ENCODE results near the gene RAD18.

Gene RAD18, protein sequence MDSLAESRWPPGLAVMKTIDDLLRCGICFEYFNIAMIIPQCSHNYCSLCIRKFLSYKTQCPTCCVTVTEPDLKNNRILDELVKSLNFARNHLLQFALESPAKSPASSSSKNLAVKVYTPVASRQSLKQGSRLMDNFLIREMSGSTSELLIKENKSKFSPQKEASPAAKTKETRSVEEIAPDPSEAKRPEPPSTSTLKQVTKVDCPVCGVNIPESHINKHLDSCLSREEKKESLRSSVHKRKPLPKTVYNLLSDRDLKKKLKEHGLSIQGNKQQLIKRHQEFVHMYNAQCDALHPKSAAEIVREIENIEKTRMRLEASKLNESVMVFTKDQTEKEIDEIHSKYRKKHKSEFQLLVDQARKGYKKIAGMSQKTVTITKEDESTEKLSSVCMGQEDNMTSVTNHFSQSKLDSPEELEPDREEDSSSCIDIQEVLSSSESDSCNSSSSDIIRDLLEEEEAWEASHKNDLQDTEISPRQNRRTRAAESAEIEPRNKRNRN

DNA sequence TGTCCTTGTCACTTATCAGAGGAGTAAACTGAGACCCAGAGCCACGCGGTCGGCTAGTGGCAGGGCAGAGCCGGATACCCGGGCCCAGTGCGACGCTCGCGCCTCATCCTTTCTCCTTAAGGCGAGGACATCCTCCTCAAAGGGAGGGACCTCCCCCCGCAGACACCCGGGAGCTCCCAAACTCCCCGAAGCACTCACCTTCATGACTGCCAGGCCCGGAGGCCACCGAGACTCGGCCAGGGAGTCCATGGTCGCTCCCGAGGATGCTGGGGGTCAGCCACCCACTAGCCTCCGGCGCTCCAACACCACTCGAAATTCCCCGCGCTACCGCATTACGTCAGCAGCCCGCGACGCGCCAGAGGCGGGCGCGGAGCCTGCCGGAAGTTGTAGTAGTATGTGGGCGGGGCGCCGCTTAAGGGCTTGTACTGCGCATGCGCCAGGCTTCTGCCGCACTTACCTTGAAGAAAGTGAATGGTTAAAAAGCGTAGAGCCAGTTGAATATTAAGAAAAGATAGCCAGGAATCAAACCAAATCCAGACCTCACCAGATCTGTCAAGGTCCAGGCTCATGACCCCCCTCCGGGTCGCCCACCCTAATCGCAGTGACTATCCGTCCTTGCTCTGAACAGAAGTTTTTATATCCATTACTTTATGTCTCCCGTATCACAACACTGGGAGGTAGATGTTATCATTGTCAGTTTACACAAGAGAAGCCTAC, at the start of gene RAD18:
TSS of gene RAD18 (minus strand) at position 336 of the 717 bp plus-strand sequence. CDS start at position 249, 87 bp downstream.
- DNase-seq (ENCODE audit: low spot score): peak; percentile 82

DNA sequence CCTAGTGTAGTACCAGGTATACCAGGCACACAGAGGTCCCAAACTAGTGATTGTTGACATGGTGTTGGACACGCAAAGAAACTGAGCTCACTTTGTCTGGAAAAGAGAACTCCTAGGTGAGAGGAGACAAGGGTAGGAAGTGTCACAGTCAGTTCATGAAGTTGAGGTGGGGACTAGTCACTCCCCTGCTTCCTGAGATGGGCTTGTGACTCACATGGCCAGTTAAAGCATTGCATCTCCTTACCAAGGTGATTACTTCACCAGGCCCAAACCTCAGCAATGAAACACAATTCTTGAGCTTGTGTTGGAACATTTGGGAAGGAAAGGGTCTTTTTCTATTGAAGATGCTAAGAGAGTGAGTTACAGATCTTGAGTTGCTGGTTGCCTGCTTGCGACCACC, 49.2 kb upstream of the RAD18 start:
- DNase-seq (ENCODE audit: low spot score): no peak

DNA sequence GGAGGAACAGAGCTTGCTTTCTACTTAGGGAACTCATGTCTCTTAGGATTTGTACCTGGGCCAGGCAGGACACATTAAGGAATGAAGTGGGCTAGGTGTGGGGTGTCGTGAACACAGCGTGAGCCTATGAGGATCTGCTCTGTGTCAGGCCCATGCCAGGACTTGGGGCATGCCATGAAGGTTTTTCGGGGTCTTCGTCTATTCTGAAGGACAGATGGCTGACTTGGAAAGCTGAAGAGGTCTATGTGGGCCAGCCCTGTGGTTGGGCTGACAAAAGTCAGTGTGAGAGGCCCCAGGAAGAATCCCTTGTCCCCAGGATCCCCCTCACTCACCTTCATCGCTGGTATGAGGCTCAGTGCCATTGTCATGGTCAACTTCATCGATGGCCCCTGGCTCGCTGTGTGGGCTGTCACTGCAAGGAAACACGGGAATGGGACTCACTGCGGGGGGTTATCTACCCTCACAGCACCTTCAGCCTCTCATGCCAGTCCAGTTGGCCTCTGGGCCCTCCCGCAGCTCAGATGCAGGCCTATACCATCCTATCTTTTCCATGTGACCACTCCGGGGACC, 46.8 kb upstream of the RAD18 start:
- DNase-seq (ENCODE audit: low spot score): no peak

DNA sequence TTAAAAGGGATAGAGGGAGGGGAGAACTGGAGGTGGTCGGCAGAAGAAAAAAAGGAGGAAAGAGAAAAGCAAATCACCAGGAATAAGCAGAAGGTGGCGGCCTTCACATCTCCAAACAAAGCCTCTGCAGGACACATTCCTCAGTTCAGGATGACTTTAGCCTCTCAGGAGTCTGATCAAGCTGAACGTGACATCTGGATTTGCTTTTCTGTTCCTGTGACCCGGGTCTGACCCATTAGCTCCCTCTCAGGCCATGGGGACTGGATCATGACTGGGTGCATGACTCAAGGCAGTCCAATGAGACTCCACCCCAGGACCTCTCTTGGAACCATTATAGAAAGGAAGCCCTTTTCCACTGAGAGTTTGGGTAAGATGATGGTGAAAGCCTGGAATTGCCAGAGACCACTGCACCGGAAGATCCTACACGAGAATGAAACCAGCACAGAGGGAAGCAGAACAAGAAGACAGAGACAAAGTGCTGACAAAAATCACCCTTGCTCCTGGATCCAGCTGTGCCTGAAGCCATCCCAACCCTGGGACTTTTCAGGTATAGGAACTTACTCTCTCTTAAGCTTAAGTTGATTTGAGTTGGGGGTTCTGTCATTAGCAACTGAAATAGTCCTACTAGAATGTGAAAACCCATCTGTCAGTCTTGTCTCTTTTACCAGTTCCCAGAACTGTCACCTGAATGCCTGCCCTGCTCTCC, 45.4 kb upstream of the RAD18 start:
- DNase-seq (ENCODE audit: low spot score): no peak

DNA sequence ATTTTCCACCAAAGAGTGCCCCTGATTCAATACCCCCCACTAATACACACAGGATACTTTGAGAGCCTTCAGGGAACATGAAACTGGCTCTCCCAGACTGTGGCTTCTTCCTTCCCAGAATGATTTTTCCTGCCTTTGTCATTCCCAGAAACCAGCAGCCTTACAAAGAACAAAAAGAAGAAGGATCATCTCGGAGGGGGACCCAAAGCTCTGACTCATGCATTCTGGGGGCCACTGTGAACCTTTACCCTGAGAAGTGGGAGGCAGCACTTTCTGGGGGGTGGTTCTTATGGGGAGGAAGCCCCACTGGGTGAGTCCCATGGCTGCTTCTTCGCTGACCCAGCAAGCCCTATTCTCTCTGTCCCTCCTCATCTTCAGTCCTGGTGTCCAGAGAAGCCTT, 44.7 kb upstream of the RAD18 start:
- no peak for DNase-seq (ENCODE audit: low spot score)

DNA sequence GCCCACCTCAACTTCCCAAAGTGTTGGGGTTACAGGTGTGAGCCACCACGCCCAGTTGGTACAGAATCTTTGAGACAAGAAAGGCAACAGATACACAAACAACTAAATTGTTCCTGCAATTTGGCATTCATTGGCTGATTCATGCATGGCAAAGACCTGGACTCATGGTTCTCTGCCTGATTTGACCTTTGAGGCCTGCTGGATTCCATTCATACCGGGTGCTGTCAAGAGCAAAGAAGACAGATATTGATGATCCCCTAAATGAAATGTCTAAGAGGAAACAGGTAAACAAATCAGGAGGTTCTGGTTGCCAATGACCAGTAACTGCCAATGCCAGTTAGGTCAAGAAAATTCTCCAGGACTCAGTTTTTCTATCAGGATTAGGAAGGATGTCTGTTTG, 43.9 kb upstream of the RAD18 start:
- no peak for DNase-seq (ENCODE audit: low spot score)

DNA sequence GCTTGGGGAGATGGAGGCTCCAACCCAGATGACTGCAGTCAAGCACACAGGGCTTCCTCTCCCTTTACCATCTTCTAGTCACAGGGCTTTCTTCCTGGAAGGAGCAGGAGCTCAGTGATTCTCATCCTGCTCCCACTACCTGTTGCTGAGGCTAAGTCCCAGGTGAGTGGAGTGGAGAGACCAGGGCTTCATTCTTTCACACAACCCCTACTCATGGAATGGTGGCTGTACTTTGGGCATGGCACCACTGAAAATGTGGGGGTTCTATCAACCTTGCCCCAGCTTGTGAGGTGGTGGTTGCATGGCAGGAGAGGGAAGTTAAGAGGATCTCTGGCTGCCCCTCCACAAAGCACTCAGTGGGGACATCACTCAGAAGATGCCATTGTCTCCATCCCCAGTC, 36.8 kb upstream of the RAD18 start:
- DNase-seq (ENCODE audit: low spot score): no peak

DNA sequence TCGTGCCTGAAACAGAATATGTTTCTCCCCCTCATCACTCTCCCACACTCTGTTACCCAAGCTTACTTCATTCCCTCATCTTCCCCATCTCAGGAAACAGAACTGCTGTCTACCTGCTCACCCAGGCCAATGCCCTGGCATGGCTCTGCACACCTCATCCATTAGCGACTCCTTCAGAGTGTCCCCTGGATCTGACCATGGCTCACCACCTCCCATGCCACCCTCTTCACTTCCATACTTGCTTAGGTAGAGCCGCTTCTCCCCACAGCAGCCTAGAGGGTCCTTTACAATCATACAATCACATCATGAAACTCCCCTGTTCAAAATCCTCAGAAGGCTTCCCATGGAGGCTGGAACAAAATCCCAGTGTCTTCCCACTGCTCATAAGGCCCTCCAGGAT, 33.9 kb upstream of the RAD18 start:
- no peak for DNase-seq (ENCODE audit: low spot score)

DNA sequence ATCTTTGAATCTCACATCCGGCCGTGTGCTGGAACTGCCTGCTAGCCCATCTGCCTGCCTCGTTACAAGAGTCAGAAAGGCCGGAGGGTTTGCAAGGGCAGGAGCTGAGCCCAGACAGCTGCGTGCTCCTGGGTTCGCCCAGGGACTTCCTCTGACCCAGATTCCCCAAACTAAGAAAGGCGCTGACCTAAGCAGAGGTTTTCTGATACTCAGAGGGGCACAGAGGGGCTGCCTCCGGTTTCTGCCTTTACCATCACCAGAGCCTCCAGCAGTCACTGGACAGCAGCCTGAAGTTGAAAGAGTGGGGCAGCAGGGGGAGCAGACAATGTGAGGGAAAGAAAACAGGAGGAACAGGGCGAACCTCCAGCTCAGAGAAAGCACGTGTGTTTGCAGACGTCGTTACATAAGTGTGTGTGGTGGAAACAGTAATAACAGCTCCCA, 33.4 kb upstream of the RAD18 start:
- peak; percentile 74 for DNase-seq (ENCODE audit: low spot score)

DNA sequence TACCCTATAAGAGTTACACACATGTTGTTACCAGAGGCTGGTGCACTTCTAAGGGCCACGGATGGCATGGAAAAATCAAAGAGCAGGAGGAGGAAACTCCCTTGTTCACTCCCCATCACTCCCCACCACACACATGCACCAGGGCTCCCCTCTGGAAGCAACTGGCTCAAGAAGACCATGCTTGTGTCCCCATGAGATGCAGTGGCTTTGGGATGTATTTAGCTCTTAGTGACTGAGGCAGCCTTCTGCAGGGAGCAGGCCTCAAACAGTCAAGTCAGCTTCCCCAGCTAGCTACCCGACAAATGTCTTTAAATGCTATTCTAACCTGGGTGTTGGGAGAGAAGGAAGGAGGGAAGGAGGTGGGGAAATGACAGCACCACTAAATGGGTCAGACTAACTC, 32.9 kb upstream of the RAD18 start:
- no peak for DNase-seq (ENCODE audit: low spot score)

DNA sequence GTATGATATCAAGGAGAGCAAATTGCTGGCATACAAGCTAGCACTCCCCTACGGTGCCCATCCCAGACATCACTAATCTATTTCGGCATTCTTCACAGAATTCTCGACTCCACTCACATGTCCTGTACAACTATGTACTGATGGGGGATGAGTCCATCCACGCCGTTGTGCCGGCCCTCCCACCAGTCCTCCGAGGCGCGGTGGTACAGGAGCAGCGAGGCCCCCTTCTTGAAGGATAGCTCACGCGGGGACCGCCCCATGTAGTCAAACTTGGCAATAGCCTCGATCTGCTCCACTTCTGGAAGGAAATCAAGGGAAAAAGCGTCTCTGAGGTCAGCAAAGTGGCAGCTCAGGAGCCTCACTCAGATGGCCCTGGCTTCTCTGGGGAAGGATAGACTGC, 31.0 kb upstream of the RAD18 start:
- DNase-seq (ENCODE audit: low spot score): no peak

DNA sequence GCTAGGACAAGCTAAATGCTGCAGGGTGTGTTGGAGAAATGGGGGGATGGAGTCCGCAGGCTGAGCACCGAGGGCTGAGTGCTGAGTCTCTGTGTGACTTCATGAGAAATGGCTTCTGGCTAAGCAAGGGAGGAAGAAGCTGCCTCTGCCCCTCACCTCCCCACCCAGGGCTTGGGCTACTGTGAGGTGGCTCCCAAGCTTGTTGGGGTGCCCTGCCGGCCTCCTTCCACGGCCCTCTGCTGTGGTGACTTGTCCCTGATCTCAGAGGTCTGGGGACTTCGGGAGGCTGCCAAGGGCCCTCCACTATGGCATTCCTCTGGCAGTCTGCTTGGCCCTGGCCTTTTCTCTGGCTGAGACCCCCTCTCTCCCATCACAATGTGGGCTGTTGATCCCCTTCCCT, 30.1 kb upstream of the RAD18 start:
- DNase-seq (ENCODE audit: low spot score): no peak

DNA sequence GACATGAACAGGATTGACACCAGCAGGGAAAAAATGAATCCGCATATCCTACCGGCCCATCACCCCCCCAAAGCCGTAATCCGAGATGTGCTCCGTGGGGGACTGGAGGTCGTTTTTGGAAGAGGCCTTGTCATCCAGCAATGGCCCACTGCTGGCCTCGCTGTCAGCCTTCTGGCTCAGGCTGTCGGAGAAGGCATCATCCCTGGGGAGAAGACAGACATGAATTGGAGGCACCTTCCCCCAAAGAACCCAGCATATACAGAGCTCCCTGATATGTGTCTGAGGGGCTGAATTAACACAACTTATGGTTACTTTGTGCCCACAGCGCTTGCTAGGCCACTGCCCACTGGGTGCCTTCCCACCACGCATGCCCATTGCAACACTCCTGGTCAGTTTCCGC, 29.6 kb upstream of the RAD18 start:
- no peak for DNase-seq (ENCODE audit: low spot score)

DNA sequence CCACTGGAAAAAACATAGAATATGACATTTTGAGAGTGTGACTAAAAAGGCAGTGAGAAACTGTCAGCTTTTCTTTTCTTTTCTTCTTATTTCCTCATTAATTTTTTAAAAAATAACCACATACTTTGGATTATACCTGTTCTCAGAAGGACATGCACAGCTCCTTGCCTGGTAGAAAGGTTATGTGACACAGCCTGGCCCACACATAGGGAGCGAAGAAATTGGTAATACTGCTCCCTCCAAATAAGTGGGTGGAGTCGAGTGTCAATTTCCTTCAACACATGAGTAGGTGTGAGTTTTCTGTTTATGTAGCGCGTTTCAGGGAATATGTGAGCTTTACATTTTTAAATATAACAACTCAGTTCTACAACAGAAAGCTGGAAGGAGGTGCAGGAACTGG, 28.9 kb upstream of the RAD18 start:
- DNase-seq (ENCODE audit: low spot score): no peak

DNA sequence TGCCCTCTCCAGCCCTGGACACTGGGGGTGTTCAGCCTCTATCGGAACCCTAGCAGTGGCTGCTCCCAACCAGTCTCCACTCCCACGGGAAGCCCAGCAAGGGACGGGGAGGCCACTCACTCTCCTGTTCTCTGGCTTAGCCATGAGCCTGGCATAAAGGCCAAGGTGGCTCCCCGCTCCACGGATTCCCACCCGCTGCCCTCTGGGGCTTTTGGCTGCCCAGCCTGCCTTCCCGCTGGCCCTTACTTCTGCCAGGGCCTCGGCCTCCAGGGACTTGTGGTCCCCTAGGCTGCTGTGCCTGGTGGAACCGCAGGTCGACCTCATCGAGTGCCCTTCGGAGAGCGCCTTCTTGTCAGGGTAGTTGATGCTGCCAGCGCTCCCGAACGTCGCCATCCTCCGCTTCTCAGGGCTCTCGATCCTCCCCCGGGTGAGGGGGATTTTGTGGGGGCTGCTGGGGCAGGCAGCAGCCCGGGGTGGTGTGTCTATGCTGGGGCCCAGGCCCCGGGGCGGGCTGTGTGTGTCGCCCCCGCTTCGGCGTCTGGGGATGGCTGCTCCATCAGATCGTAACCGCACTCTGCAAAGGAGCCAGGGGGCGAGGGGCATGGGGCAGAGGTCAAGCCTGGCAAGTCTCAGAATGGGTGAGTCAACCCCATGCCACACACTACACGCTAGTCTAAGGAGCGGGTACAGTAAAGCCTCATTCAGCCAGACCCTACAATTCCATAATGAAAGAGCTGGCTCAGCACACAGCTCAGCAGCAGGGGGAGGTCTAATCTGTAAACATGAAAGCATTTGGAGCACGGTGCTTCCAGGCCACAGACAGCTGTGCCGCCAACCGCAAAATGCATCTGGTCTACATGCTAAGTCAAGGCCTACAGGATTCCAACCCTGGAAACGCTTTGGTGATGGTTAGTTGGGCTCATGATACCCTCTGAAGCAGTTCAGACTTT, 27.3 kb upstream of the RAD18 start:
- no peak for DNase-seq (ENCODE audit: low spot score)

DNA sequence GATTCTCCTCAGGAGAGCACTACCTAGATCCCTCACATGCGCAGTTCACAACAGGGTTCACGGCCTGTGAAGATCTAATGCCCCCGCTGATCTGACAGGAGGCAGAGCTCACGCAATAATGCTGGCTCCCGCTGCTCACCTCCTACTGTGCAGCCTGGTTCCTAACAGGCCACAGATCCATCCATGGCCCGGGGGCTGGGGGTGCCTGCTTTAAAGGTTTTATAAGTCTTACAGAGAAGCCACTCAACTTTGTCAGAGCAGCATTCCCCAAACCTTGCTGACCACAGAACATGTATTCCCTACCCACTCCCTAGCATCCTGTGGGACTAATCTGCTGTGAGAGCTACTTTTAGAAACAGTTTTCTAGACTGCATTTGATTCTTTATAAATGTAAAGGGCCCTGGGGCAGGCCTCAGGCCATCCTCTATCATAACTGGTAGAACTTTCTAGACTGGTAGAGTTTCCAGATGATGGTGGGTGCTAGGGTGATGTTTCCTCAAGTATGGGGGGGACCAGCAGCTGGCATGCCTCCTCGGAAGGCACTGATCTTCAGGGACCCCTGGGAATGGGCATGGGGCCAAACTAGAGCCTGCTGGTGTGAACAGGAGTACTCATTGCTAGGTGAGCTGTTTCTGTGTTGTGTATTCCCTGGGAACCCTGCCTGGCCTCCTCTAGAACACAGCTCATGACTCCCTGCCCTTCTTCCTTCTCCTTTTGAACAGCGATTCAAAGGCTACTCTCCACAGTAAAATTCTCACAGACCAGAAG, 25.7 kb upstream of the RAD18 start:
- DNase-seq (ENCODE audit: low spot score): no peak

DNA sequence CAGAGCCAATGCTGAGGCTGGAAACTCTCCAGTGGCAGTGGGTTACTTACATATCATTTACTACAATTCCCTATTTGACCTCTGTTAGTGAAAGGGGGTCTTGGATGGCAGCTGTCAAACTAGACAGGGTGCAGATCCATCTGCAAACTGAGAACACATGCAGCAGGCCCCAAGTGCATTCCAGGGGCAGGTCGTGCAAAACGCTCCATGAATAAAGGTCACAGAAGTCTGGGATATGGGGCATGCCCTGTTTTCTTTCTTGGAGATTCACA, 25.0 kb upstream of the RAD18 start:
- no peak for DNase-seq (ENCODE audit: low spot score)

DNA sequence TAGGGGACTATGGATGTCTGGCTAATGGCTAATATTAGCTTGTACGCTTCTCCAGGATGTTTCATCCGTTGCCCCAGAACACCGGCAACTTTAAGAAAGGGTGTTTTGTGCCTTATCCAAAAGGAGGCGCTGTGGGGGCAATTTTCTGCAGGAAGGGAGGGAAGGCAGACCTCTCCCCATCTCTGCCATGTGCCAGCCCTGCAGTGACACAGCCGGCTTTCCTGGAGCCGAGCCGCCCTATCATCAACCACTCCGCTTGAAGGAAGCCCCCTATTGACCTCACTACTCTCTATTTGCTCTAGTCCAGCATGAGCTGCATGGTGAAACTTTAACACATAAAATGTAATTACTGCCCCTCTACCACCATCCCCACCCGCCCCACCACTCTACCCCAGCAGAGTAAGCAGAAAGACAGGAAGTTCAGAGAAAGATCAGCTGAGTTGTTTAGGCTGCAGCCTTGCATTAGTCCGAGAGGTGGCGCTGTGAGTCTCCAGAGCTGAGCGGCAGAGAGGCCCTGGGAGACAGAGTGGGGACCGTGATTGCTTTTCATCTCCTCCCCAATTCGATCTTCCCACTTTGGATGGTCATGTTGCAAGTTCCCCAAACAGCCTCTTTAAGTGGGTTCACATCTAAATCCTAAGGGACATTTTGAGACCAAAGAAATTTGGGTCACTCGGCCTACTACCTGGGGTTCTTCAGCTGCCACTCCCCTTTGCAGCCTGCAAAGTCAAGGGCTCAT, 24.5 kb upstream of the RAD18 start:
- DNase-seq (ENCODE audit: low spot score): peak; percentile 63

DNA sequence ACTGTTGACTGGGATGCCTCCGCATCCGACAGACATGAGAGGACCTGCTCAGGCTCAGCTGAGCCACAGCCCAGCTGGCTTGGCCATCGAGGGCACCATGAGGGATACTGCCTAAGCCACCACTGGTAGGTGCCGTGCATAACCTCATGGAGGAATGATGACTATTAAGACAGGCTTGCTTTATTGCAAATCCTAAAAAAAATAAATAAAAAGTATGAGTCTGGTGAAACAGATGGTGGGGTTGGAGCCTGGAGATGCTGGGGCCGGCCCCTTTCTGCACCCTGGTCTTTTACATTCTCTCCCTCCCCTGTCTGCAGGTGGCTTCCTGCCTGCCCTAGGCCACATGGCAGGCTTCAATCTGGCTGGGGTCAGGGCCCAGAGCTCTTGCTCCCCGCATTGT, 24.0 kb upstream of the RAD18 start:
- DNase-seq (ENCODE audit: low spot score): no peak

DNA sequence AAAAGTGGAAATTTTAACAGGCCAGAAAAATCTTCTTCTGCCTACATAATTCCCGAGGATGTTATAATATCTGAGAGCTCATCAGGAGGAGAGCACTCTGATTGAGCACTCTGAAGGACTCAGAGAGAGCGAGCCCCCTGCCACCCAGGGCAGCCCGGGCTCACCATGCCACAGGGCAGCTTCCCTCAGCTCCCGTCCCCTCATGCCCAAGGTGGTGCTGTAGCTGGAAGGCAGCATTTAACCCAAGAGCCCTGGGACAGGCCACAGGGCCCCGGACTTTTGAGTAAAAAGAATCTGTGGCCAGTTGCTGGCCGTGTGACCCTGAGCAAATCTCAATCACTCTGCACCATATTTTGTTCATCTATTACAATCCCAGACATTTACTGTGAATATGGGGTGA, 23.5 kb upstream of the RAD18 start:
- no peak for DNase-seq (ENCODE audit: low spot score)

Measured in pons (tissue), 1 donor.